ENCODE measurements around the gene EEFSEC. TPM values are rescaled to one million over a fixed set of nuclear protein-coding genes. Genes with fewer than 3 reads are reported as not detected.

The EEFSEC gene
- total RNA-seq, 1 donor from 2014 or later = 15.6 TPM

DNA sequence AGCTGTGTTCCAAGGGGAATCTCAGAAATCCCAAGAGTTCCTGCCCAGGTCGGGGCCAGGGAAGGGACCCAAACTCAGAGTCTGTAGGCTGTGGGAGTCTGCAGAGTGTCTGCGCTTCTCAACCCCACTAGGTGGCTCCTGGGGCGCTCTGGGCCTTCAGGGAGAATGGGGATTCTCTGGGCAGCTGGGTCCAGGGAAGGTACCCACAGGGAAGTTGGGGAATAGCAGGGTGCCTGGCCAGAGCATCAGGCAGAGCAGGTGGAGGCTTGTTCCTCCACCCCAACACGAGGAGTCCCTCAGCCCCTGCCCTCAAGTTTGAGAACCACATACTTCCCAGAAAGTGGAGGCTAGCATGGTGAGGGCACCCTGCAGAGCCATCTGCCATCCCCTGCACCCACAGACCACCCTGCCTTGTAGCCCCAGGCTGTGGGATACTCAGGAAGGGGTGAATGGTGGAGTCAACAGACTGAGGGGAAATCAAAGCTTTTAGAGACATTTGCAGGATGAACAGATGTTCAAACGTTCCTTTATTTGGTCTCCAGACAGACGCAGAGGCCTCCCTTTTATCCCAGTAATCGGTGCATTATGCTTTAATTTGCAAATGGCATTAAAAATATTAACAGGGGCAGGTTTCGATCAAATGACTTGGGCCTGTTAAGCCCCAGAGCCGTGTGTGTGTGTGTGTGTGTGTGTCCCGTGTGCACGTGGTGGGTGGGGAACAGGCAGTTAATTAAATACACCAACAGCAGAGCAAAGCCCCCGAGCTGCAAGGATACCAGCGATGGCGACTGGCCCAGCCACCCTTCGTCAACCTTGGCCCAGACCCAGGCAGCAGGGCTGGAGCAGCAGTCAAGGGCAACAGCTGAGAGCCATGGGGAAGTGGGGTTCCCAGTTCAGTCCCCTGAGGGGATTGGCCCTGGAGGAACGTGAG lies 255.7 kb downstream of the EEFSEC start:
- no peaks in the 10 kb centered on the region for H3K36me3 Mint-ChIP-seq (ENCODE audit: unreplicated experiment)
- no peaks in the 10 kb centered on the region for H3K27me3 Mint-ChIP-seq (ENCODE audit: unreplicated experiment)
- DNase-seq (ENCODE audit: extremely low spot score, unreplicated experiment) = no peak
- no peak overlapping the region for H3K4me3 Mint-ChIP-seq (ENCODE audit: unreplicated experiment)
- no peaks in the 10 kb centered on the region for H3K4me1 Mint-ChIP-seq (ENCODE audit: unreplicated experiment)
- H3K9me3 Mint-ChIP-seq (ENCODE audit: unreplicated experiment) = no peaks in the 10 kb centered on the region
- H3K27ac Mint-ChIP-seq (ENCODE audit: unreplicated experiment) = no peak overlapping the region
- TF ChIP-seq, protein P1, sequence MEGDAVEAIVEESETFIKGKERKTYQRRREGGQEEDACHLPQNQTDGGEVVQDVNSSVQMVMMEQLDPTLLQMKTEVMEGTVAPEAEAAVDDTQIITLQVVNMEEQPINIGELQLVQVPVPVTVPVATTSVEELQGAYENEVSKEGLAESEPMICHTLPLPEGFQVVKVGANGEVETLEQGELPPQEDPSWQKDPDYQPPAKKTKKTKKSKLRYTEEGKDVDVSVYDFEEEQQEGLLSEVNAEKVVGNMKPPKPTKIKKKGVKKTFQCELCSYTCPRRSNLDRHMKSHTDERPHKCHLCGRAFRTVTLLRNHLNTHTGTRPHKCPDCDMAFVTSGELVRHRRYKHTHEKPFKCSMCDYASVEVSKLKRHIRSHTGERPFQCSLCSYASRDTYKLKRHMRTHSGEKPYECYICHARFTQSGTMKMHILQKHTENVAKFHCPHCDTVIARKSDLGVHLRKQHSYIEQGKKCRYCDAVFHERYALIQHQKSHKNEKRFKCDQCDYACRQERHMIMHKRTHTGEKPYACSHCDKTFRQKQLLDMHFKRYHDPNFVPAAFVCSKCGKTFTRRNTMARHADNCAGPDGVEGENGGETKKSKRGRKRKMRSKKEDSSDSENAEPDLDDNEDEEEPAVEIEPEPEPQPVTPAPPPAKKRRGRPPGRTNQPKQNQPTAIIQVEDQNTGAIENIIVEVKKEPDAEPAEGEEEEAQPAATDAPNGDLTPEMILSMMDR (IDR thresholded peaks at IDR 0.05) = no peak

DNA sequence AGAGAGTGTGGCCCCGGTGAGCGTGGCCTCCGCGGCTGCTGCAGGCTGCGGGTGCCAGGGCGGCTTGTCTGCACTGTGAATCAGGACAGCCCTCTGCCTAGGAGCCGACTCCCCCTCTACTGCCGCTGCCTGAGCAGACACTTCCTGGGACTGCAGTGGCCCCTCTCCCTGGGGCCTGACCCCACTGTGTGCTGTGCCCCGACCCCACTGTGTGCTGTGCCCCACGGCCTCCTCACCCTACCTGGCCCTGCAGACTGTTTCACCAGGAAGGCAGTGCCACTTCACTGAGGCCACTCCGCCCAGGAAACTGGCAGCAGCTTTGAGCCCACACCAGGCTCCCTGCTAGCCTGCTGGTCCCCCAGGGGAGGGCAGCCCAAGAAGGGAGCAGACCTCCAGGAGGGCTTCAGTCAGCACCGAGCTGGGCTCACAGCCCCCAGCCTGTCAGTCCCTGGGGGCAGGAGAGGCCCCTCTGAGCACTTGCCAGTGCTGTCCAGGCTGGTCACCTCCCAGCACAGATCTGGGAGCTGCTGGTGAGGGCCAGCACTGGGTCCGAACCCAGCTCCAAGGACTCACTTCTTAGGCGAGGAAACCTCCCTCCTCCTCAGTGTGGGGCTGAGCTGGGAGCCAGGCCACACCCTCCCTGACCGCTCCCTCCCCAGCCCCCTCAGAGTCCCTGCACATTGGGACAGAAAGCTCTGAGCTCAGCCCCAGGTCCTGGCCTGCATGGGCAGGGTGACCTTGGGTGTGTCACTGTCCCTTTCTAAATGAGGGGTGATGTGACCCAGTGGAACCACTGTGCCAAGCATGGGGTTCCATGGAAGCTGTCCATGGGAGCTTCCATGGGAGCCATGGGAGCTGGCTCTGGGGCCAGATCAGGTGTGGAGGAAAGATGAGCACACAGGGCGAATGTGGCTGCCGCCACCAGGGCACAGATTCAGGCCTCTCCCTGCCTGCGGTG lies 256.6 kb downstream of the EEFSEC start:
- Mint-ChIP-seq H3K27ac (ENCODE audit: unreplicated experiment) (no peak overlapping the region), H3K4me3 (ENCODE audit: unreplicated experiment) (no peak overlapping the region), H3K9me3 (ENCODE audit: unreplicated experiment) (no peaks in the 10 kb centered on the region), H3K36me3 (ENCODE audit: unreplicated experiment) (no peaks in the 10 kb centered on the region), H3K27me3 (ENCODE audit: unreplicated experiment) (no peaks in the 10 kb centered on the region), H3K4me1 (ENCODE audit: unreplicated experiment) (no peaks in the 10 kb centered on the region)
- TF ChIP-seq, protein P1 (IDR thresholded peaks at IDR 0.05) = no peak
- DNase-seq (ENCODE audit: extremely low spot score, unreplicated experiment) = no peak

DNA sequence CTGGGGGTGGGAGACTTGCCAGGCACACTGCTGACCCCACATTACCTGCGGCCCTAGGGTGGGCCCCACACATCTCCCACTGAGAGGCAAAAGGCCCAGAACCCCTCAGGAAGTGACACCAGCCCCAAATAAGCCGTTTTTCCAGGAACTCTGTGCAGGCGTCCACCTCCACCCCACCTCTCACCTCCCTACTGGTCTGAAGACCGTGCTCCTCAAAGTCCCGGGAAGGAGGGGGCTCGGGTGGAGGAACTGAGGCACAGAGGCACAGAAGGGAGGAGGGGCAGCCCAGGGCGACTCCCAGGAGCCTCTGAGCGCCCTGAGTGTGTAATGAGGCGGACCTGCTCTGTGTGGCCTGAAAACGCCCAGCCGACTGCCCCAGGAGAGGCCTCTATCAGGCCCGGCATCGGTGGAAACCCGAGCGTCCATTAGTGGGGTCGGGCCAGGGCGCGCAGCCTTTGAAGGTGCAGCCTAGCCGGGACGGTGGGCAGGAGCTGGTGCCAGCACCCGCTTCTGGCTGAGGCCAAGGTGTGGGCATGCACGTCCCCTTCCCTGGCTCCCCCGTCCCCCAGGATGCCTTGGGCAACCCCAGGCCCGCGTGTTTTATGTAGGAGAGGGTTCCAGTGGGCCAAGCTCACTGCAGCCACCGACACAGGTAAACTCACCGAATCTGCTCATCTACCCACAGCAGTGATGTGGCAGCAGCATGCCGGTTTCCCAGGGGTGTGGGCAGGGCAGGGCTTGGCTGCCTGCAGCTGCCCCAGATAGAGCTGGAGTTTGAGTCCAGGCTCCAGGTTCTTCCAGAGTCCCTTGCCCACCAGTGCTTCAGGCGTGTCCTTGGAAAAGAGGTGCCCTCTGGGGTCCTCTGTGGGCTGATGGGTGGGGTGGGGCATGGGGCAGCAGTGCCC lies 257.6 kb downstream of the EEFSEC start:
- no peak overlapping the region for H3K4me3 Mint-ChIP-seq (ENCODE audit: unreplicated experiment)
- H3K36me3 Mint-ChIP-seq (ENCODE audit: unreplicated experiment) = no peaks in the 10 kb centered on the region
- no peak overlapping the region for H3K27ac Mint-ChIP-seq (ENCODE audit: unreplicated experiment)
- no peaks in the 10 kb centered on the region for H3K9me3 Mint-ChIP-seq (ENCODE audit: unreplicated experiment)
- DNase-seq (ENCODE audit: extremely low spot score, unreplicated experiment) = no peak
- TF ChIP-seq, protein P1 (IDR thresholded peaks at IDR 0.05) = no peak
- no peaks in the 10 kb centered on the region for H3K4me1 Mint-ChIP-seq (ENCODE audit: unreplicated experiment)
- H3K27me3 Mint-ChIP-seq (ENCODE audit: unreplicated experiment) = no peaks in the 10 kb centered on the region

DNA sequence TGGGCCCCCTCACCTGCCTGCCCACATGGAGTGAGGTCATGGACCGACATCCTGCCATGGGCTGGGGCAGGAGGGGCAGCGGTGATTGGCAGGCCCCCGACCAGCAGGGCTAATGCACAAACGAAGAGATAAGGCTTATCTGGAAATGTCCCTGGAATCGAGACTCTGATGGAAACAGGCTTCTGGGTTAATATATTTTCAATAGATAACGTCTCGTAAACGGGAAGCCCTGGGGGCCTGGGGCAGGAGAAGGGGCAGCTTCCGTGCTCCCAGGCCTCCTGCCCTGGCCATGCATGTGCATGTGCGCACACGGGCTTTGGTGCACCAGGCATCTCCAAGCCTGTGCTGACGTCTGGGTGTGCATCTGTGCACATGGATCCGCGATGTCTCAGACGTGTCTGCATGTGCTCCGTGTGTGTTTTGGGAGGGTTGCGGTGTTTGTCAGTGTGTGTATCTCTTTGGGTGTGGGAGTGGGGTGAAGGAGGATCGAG lies 258.3 kb downstream of the EEFSEC start:
- no peaks in the 10 kb centered on the region for H3K9me3 Mint-ChIP-seq (ENCODE audit: unreplicated experiment)
- H3K27ac Mint-ChIP-seq (ENCODE audit: unreplicated experiment) = no peak overlapping the region
- no peak overlapping the region for H3K4me3 Mint-ChIP-seq (ENCODE audit: unreplicated experiment)
- no peak for DNase-seq (ENCODE audit: extremely low spot score, unreplicated experiment)
- TF ChIP-seq, protein P1 (IDR thresholded peaks at IDR 0.05) = no peak
- H3K4me1 Mint-ChIP-seq (ENCODE audit: unreplicated experiment) = peaks cover 2% of the 10 kb centered on the region
- no peaks in the 10 kb centered on the region for H3K27me3 Mint-ChIP-seq (ENCODE audit: unreplicated experiment)
- no peaks in the 10 kb centered on the region for H3K36me3 Mint-ChIP-seq (ENCODE audit: unreplicated experiment)
